ENCODE measurements around the gene TAF4B.
"Not testable (repeated sequence)": the region's sequence is repeated elsewhere in the genome, so short reads cannot be mapped to it uniquely, and the experiment has no call there.

The TAF4B gene

DNA sequence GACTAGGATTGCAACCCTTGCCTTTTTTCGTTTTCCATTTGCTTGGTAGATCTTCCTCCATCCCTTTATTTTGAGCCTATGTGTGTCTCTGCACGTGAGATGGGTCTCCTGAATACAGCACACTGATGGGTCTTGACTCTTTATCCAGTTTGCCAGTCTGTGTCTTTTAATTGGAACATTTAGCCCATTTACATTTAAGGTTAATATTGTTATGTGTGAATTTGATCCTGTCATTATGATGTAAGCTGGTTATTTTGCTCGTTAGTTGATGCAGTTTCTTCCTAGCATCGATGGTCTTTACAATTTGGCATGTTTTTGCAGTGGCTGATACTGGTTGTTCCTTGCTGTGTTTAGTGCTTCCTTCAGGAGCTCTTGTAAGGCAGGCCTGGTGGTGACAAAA is 16.1 kb downstream of the TAF4B start:
- not testable (repeated sequence) for DNase-seq

DNA sequence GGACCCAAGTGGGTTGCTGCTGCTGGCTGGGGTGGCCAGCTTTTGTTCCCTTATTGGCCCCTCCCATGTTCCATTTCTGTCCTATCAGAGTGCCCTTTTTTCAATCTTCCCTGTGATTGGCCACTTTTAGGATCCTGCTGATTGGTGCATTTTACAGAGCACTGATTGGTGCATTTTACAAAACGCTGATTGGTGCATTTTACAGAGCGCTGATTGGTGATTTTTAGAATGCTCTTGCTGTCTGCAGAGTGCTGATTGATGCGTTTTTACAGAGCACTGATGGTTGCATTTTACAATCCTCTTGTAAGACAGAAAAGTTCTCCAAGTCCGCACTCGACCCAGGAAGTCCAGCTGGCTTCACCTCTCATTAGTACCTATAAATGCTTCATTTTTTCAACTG is 19.2 kb downstream of the TAF4B start:
- DNase-seq = not testable (repeated sequence)

DNA sequence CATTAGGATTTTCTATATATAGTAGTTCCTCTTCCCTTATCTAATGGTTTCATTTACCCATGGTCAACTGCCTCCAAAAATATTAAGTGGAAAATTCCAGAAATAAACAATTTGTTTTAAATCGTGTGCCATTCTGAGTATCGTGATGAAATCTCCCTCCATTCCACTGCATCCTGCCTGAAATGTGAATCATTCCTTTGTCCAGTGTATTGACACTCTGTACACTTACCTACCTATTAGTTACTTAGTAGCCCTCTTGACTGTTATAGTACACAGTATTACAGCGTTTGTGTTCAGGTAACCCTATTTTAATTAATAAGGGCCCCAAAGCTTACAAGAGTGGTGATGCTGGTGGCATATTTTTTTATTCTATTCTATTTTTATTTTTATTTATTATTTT is 26.2 kb downstream of the TAF4B start:
- DNase-seq = no peak

DNA sequence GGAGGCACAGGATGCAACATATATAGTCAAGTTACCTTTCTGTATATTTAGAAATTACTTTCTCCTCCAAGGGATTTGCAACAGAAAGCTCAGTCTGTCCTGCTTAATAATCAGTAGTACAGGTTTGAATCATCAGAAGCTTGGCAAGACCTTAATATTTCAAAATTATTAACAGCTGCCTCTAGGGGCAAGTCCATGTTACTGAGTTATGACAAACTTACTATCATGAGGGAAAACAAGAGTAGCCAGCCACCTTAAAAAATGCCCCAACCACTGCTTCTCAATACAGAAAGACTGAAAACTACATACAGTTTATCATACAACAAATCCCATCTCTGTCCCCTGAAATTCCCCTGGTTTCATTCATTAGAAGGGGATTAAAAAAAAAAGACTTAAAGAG is 28.6 kb downstream of the TAF4B start:
- peak; percentile 51 for DNase-seq

DNA sequence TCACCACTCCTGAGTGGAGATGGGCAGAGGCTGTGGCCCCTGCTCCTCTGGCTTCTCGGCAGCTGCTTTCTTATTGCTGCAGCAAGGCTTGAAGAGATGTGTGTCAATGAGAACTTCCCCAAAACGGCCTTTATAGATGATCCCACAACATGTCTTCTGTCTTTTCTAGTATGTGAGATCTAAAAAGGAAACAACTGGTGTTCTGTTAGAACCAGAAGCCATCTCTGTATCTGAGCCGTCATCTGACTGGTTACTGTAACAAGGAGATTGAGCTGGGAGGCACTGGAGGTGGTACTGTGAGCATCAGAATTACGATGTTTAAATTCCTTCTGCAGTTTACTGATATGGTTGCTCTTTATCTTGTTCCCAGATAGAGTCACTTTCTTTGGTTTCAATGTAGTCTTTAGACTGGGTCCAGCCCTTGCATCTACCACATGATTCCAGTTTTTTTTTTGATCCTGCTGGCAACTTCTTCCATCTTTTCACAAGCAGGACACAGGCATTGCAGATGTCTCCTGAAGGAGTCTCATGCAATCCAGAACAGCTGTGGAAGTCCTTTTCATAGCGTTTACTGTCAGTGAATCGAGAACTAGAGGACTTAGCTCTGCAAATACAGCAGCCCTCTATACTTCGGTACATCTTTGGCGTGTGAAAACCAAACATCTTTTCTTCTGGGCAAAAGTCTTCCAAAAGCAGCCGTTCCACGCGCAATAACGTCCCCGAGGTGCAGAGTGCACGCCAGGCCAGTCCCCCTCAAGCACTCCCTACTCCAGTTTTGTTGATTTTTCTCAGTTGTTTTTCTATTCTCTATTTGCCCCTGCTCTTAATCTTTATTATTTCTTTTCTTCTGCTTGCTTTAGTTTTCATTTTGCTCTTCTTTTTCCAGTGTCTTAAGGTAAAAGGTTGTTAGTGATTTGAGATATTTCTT is 29.7 kb downstream of the TAF4B start:
- peak; percentile 93 for DNase-seq

DNA sequence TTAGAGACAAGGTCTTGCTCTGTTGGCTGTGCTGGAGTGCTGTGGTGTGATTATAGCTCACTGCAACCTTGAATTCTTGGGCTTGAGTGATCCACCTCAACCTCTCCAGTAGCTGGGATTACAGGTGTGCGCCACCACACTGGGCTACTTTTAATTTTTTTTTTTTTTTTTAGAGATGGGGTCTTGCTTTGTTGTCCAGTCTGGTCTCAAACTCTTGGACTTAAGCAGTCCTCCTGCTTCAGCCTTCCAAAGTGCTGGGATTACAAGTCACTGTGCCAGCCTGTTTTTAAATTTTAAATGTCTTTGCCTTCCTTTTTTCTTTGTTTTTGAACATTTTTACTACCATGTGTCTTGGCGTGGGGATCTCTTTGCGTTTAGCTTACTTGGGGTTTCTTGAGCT is 32.5 kb downstream of the TAF4B start:
- DNase-seq = no peak

DNA sequence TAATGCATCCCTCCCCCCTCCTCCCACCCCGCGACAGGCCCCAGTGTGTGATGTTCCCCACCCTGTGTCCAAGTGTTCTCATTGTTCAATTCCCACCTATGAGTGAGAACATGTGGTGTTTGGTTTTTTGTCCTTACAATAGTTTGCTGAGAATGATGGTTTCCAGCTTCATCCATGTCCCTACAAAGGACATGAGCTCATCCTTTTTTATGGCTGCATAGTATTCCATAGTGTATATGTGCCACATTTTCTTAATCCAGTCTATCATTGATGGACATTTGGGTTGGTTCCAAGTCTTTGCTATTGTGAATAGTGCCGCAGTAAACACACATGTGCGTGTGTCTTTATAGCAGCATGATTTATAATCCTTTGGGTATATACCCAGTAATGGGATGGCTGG is 33.2 kb downstream of the TAF4B start:
- not testable (repeated sequence) for DNase-seq

DNA sequence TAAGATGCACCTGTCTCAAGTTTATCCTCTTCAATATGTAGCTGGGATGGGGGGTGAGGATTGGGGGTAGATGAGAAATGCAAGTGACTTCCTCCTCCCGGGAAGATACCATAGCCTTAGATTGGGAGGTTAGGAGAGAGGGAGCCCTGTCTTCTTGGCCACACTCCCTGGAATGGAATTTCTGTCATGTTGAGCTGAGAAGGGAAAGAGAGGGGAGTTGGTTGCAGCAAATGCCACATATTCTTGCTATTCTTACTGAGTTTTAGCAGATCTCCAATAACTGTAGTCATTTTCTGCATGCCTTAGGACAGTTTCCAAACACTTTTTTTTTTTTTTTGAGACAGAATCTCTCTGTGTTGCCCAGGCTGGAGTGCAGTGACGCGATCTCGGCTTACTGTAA is 35.9 kb downstream of the TAF4B start:
- DNase-seq = no peak

DNA sequence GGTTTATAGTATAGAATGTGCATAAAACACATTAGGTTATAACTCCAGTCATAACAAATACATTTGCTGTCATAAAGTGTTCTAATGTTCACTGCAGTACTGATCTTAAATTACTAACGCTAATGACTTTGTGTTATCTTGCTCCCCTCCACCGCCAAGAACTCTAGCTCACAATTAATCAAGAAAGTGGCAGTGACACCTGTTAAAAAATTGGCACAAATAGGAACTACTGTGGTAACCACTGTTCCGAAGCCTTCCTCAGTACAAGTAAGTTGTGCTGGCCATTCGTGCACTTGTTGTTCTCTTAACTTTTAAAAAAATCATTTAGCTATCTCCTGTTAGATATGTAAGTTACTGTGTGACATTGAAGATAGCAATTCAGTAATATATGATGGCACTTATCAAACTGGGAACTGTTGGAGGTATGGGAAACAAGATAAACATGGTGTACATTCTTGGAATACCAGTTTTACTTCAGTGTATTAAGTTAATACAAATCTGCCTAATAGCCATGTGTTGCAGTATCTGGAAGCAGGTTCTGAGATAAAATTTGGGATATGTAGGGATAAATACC is 41.2 kb downstream of the TAF4B start:
- DNase-seq = no peak

DNA sequence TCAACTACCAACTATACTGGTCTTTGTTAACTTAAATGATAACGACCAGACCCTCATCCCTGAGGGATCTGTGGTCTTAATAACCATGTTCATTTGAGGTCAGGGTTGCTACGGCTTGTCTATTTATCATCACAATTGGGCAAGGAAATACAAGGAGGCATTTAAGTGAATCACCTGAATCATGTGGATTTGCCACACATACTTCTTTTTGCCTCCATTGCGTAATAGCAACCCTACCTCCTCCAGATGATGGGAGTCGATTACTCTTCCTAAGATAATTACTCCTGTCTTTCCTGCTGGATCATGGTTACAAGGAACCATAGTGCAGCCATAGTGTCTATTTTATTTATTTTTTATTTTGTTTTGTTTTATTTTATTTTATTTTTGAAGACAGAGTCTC is 42.2 kb downstream of the TAF4B start:
- DNase-seq = no peak

DNA sequence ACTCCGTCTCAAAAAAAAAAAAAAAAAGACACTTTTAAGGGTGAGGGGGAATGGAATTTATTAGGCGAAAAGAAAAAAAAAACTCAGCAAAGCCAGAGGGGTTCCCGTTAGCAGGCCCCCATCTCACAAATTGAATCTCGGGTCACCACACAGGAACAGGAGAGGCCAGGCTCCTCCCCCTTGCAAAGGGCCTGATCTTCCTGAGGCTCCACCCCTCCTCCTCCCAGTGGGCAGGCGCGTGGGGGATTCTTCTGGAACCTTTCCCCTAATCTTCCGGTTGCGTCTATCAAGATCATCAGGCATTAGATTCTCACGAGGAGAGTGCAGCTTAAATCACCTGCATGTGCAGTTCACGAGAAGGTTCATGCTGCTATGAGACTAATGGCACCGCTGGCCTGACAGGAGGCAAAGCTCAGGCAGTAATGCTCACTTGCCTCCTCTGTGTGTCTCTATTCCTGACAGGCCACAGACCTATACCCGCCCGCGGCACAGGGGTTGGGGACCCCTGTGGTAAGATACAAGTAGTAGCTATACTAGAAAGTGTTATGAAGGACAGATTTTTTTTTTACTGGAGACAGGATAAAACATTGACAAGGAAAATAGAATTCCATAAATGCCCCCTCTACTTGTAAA is 45.8 kb downstream of the TAF4B start:
- DNase-seq = no peak

DNA sequence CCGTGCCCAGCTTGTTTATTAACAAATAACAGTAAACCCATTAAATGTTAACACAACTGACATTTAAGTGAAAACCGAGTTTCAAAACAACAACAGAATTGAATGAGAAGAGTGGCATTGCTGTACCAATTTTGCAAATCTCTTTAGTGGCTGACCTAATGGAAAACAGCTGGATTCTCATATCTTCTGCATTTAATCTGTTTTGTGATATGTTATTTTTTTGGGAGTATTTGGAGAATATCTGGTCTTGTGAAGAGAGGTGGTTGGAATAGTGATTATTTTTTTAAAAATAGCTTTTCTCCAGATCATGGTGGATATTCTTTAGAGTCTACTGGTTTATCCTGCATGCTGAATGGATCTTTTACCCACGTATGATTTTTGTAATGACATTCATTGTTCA is 51.1 kb downstream of the TAF4B start:
- DNase-seq = no peak

DNA sequence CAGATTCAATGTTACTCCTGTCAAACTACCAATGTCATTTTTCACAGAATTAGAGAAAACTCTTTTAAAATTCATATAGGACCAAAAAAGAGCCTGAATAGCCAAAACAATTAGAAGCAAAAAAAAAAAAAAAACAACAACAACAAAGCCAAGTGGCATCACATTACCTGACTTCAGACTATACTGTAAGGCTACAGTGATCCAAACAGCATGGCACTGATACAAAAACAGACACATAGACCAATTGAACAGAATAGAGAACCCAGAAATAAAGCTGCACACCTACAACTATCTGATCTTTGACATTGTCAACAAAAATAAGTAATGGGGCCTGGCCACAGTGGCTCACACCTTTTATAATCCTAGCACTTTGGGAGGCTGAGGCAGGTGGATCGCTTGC is 53.2 kb downstream of the TAF4B start:
- DNase-seq = no peak

DNA sequence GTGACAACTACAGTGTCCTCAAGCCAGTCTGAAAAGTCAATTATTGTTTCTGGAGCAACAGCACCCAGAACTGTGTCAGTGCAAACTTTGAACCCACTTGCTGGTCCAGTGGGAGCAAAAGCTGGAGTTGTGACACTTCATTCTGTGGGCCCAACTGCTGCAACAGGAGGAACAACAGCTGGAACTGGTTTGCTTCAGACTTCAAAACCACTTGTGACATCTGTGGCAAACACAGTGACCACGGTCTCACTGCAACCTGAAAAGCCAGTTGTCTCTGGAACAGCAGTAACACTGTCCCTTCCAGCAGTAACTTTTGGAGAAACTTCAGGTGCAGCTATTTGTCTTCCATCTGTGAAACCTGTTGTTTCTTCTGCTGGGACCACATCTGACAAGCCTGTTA is 59.8 kb downstream of the TAF4B start:
- no peak for DNase-seq

DNA sequence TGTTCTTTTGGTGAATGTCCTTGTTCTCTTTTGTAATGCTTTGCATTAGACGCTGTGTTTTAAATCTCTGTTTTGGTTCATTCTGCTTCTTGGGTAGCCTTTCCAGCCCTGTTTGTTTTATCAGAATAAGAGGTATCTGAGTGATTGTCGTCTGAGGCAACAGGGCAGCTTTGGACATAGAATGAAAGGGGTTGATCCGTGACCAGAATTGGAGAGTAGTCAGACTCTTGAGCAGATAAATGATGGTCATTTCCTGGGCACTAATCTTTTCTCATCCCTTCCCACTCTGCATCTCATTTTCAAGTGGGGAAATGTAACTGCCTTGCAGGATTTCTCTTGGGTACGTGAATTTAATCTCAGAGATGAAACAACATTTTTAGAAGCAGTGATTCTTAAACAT is 61.4 kb downstream of the TAF4B start:
- DNase-seq = no peak

DNA sequence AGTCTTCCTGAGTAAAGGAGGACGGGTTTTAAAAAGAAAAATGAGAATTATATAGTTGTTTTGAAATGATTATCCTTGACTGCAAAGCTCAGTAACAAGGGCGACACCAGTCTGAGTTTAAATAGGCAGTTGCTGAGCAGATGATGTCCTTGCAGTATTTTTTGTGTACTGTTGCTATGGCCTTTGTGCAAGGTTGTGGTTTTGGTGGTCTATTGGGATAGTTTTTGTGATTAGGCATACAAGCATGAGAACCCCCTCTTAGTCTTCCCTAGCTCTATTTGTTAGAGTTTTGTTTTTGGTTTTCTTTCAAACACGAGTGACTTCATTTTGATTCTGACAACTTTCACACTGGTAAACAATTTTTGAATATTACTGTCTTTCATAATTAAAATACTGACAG is 64.1 kb downstream of the TAF4B start:
- DNase-seq = no peak

DNA sequence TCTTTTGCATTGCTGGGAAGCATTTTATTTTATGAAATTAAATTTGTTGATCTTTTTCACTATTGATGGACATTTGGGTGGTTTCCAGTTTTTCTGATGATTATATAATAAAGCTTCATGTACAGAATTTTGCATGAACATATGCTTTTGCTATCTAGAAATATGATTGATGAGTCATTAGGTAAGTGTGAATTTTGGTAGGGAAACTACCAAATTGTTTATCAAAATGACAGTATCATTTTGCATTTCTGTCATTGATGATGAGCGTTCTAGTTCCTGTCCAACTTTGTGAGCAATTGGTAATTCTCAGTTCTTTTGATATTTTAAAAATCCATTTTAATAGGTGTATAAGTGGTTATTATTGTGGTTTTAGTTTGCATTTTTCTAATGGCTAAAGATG is 67.7 kb downstream of the TAF4B start:
- no peak for DNase-seq

DNA sequence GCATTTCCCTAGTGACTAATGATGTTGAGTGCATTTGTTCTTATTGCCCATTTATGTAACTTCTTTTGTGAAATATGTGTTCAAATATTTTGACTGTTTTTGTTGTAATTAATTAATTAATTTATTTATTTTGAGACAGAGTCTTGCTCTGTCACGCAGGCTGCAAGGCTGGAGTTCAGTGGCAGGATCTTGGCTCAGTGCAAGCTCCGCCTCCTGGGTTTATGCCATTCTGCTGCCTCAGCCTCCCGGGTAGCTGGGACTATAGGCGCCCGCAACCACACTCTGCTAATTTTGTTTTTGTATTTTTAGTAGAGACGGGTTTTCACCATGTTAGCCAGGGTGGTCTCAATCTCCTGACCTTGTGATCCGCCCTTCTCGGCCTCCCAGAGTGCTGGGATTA is 71.9 kb downstream of the TAF4B start:
- no peak for DNase-seq

DNA sequence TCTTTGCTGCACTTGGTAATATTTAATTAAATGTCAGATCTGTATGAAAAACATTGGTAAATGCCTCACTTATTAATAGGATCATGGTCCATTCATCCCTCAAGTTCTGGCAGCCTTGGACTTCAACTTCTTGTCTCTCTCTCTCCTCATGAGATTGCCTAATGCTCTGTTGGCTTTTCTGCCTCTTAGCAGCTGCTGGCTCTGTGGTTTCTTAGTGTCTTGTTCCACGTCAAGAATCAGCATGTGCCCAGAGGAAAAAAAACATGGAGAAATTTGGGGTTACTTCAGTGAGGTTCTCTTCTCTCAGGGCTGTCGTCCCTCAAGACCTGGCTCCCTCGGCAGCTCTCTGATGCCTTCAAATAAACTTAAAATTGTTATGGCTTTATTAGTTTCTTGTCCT is 75.4 kb downstream of the TAF4B start:
- peak; percentile 21 for DNase-seq

DNA sequence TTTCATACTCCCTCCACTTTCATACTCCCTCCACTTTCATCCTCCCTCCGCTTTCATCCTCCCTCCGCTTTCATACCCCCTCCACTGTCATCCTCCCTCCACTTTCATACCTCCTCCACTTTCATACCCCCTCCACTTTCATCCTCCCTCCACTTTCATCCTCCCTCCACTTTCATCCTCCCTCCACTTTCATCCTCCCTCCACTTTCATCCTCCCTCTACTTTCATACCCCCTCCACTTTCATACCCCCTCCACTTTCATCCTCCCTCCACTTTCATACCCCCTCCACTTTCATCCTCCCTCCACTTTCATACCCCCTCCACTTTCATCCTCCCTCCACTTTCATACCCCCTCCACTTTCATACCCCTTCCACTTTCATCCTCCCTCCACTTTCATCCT is 77.0 kb downstream of the TAF4B start:
- not testable (repeated sequence) for DNase-seq

DNA sequence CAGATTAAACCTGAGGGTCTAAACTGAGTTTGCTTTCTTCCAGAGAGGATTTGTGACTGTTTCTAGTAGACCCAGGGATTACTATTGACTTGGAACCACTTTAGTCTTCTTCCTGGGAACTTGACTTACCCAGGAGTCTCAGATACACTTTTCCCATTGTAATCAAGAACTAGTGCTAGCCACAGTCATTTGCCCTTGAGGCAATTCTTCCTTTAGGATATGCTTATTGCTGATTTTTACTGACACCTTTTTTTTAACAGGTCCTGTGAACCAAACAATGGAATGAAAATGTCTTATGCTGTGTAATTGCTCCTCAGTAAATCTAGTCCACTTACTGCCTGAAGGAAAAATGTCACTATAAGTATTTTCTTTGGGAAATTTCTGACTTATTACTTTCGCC is 78.3 kb downstream of the TAF4B start:
- no peak for DNase-seq

DNA sequence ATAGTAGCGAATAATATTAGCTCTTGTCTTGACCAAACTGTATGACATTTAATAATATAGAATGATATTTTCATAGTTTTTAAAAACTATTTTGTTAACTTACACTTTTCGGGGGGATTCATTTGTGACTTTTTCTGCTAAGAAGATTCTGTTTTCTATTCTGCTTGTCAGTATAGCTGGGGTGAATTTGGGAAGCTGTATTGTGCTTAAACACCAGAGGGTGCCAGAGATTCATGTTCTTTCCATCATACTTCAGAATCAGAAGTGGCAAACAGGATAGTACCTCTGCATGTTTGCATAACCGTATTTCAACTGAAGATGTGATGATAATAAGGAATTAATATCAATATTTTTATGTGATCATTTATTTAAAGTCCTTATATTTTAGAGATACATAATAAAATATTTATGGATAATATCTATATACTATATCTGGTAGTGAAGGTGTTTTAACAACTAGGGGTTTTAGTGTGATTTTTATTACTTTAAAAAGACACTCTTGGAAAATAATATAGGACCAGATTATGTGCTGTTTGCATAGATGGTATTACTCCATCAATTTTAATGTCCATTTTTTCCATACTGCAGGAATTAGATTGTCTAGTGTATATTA is 81.0 kb downstream of the TAF4B start:
- DNase-seq = peak; percentile 83

DNA sequence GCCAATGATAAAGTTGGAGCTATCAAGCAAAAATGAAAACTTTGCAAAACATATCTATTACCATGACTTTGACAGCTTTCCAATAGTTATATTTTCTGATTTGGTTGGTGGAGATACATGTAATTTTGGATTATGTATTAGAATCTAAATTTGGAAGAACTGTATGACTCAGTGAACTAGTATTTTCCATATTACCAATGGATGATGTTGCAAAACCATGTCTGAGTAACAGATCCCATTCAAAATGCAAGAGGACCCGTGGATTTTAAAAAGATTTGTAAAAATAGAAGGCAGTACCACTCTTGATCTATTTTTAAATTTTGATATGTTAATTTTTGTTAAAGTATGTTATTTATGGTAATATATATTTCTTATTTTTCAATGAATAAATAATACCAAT is 83.0 kb downstream of the TAF4B start:
- DNase-seq = no peak

DNA sequence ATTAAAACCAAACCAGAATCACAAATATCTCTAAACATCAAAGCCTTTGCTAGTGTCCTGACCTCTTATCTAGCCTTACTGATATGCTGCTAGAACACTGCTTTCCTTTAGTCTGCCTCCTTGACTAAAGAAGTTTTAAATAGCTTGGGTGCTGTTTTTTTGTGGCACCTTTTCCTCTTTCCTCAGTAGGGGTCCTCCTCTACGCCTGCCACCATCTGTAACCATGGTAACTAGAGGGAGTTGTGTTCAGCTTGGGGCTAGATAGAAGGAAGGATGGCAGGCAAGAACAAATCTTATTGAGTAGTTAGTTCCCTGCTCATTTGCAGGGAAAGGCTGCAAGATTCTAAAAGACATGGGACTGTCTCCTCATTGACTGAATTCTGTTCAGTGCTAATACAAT is 86.0 kb downstream of the TAF4B start:
- DNase-seq = no peak

Measured in OCI-M1 (cell line).